GM12873 (cell line): ENCODE measurements around the gene ZFP62.

ENCODE experiments used
- TF ChIP-seq, protein P1 (sequence below): IDR thresholded peaks from 2 replicates; pipeline ENCODE4 v1.5.1; 2012; ENCODE audit warnings: low read depth, mild to moderate bottlenecking, moderate library complexity, low read length, control low read depth; ENCODE audit not compliant: insufficient read depth; ENCODE audit errors: missing control alignments

Gene ZFP62

DNA sequence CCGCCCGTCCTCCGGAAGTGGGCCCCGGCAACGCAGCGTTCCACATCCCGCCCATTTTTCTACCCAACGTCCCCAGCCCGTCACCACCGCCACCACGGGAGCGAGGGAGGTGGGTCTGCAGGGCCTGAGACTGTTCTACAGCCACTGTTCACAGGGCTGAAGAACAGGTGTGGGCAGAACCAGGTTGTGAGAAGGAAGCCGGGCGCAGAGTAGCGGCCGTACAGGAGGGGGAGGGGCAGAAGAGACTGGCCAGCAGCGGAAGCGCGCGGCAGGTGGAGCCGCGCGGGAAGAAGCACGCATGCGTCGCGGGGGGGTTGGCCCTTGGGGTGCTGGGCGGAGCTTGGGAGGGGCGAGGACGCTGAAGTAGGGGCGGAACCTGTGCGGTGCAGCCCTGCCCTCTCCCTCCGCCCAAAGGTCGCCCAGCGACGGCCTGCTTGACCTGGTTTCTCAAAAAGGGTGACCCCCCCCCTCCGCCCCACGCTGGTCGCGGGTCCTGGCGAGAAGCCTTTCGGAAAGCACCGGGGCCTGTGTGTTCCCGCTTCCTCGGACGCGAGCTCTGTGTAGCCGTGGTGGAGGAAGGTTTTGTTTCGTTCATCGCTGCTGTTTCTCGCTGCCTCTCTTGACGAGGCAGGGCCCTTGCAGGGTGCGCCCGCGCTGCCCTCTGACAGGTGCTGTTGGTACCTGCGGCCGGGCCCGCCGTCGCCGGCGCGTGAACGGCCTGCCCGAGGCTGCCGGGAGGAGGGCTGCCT lies 50.7 kb downstream of the ZFP62 start:
- TF ChIP-seq, protein P1, sequence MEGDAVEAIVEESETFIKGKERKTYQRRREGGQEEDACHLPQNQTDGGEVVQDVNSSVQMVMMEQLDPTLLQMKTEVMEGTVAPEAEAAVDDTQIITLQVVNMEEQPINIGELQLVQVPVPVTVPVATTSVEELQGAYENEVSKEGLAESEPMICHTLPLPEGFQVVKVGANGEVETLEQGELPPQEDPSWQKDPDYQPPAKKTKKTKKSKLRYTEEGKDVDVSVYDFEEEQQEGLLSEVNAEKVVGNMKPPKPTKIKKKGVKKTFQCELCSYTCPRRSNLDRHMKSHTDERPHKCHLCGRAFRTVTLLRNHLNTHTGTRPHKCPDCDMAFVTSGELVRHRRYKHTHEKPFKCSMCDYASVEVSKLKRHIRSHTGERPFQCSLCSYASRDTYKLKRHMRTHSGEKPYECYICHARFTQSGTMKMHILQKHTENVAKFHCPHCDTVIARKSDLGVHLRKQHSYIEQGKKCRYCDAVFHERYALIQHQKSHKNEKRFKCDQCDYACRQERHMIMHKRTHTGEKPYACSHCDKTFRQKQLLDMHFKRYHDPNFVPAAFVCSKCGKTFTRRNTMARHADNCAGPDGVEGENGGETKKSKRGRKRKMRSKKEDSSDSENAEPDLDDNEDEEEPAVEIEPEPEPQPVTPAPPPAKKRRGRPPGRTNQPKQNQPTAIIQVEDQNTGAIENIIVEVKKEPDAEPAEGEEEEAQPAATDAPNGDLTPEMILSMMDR, result no peak

DNA sequence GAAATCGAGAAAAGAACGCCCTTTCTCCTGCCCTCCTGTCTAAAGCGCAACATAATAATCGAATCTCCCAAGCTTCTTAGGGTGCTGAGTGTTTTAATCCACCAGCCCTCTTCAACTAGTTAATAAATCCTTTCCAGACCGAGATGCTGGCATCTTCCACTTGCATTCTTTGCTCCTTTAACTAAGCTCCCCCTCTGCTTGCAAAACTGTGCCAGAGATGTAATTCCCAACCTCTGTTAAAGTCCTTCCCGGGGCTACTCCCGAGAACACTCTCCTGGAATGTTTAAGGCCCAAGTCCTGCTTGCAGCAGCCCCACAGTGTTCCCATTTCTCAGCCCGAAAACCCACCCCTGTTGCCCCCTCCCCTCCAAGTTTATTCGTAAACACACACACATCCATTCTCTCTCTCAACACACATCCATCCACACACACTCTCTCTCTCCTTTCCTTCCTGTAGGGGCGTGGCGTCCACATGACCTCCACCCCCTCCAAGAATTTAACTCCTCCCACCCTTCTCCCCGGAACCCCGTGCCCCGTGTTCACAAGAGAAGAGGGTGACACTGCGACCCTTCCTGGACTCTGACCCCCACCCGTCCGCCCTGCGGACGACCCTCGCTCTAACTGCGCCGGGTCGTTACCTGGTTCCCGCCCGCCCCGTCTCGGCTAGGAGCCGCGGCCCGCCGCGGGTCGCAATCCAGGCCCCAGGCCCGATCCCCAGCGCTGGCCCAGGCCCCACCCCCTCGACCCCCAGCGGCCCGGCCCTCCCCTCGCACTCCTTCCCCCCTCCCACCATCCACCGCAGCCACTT lies 51.5 kb downstream of the ZFP62 start:
- TF ChIP-seq, protein P1, result no peak

DNA sequence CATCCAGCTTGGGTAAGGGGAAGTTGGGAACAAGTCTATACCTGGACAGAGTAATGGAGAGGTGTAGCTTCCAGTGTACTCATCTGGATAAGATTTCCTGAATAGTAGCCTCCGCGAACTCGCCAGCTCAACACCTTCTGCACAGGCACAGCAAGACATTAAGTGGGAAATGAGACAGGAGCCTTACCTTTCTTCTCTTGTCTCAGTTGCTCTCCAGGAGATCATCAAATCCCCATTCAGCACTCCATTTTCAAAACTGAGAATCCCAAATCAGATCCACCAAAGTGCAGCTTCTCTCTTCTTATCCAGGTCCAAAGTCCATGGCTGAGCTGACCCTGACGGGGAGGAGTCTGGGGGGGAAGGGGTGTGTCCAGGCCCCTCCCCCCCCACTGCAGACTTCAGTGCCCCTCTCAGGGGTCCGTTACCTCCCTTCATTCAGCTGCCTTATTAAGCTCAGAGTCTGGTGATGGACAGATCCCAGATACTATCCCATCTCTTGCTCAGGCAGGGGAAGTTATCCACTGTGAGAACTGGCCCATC lies 52.5 kb downstream of the ZFP62 start:
- TF ChIP-seq, protein P1, result no peak

DNA sequence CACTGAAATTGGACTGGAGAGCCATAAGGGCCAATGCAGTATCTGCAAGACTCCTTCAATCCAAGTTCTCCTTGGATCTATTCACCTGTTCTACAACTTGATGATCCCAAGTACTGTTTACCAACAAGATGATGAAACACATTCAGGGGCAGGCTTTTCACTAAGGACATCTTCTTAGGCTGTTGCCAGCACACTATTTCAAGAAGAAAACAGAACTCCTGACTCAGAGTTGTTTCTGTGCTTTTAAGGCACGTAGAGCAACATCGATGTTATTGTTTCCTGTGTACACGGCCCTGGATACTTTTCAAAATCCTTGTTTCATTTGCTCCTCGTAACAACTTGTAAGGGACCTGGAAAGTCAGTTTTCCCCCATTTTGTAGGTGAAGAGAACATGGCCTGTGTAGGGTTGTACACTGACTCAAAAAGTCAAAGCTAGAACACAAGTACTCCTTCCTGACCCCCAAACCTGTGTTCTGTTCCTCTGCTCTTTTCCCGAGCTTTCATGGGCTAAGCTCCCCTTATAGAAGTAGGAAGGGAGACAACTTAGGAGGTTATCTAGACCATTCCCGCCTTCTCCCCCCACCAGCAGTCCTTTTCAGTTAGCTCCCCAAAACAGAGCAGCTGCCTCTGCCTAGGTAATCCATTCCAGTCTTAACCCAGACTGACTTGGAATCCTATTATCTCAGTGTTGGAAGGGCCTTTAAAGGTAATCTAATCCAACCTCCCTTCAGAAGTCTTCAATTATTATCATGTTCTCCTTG lies 53.2 kb downstream of the ZFP62 start:
- TF ChIP-seq, protein P1, result no peak

DNA sequence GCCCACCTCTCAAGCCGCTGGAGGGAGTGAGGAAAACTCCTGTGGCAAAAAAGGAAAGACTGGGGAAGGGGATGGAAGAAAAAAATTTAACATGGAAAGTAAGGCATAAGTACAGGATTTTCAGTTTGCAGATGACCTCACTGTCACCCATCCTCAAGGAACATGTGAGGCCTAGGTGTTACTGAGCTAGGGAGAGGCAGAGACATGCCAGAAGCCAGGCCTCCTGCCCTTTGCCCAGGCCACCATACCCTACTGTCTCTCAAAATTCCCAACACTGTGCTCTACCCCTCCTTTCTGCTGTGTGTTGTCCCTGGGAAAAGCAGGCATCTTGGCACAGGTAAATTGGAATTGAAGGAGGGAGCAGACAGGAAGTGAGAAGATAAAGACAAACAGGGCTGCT lies 54.0 kb downstream of the ZFP62 start:
- TF ChIP-seq, protein P1, result no peak

DNA sequence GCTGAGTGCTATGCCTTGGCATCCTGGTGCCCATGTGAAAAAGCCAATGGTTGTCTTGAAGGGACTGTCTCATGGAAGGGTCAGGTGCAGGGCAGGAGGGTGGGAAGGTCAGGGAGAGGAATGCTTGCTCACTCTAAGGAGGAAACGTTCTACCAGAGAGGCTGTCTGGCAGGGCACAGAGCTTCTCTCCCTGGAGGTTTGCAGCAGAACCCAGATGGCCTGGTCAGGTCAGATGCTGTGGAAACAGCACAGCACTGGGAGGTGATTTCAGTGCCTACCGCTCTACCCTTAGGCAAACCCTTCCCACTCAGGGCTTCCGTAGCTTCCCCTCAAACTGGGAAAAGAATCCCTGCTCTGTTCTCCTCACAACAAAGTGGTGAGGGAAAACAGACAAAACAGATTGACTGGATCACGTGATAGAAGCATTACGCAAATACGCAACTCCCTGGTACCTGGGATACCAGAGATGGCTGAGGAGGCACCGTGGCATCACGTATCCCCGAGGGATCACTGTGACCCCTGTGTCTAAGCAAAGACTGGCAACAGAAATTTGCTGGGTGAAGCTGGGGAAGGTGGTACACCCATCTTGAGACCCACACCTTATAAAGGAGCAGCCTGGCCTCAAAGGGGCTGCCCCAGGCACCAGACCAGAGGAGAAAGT lies 54.6 kb downstream of the ZFP62 start:
- TF ChIP-seq, protein P1, result no peak
